IPS-20b (cell line): ENCODE results near the gene DPYD.

ENCODE experiments used
- H3K27ac ChIP-seq: one replicate; pipeline ENCODE4 v1.5.1; 2013; ENCODE audit warnings: low read length
- H3K27me3 ChIP-seq: 2 replicates; pipeline ENCODE4 v1.6.1; 2013; ENCODE audit warnings: mild to moderate bottlenecking, low read length, inconsistent platforms; ENCODE audit not compliant: insufficient read depth
- H3K36me3 ChIP-seq: 2 replicates; pipeline ENCODE4 v1.6.1; 2013; ENCODE audit warnings: low read depth, mild to moderate bottlenecking, inconsistent platforms, low read length, moderate library complexity; ENCODE audit not compliant: insufficient read depth
- H3K4me1 ChIP-seq: 2 replicates; pipeline ENCODE4 v1.6.1; 2013; ENCODE audit warnings: mild to moderate bottlenecking, control low read depth, inconsistent platforms, low read length, moderate library complexity; ENCODE audit not compliant: insufficient read depth
- H3K4me3 ChIP-seq: 2 replicates; pipeline ENCODE4 v1.5.1; 2013; ENCODE audit warnings: mild to moderate bottlenecking, low read length, inconsistent platforms
- H3K9ac ChIP-seq: 2 replicates; pipeline ENCODE4 v1.6.1; 2013; ENCODE audit warnings: low read depth, mild to moderate bottlenecking, inconsistent platforms, low read length, moderate library complexity
- H3K9me3 ChIP-seq: 2 replicates; pipeline ENCODE4 v1.6.1; 2013; ENCODE audit warnings: mild to moderate bottlenecking, low read depth, low read length, inconsistent platforms; ENCODE audit not compliant: insufficient read depth

Gene DPYD

DNA sequence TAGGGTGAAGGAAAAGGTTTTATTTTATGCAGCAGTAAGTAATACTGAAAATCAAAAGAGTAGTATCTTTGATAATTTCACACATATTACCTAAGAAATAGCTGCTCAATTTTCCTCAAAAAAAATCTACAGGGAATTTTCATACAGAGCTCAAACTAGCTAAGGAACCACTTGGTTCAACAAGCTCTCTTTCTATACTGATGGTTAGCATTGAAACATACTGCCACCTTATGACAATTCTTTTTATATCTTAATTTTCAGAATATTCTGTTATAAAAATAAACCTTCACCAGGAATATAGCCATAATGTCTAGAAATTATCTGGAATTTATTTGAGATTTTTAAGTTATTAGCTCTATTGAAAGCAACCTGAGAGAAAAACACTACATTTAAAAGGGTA, 142.1 kb downstream of the DPYD start:
- Histone ChIP-seq H3K4me3 (no peak overlapping the region), H3K36me3 (no peaks in the 10 kb centered on the region), H3K9me3 (no peaks in the 10 kb centered on the region), H3K27me3 (no peaks in the 10 kb centered on the region), H3K9ac (no peak overlapping the region), H3K27ac (no peak overlapping the region), H3K4me1 (no peaks in the 10 kb centered on the region)

DNA sequence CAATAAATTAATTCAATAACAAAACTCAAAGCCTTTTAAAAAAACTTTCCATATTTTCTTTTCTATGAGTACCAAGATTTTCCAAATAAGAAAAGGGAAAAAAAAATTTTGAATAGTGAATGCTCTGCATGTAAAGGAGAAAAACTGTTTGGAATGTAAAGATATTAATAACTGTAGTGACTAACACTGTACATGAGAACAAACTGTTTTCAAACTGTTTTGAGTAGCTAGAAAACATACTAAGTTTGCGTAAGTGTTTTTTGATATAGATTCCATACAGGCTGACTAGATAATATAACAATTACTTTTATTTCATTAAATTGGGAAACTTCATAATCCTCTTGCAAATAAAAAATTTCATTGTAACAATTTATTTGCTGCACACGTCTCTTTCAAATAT, 150.5 kb downstream of the DPYD start:
- peaks cover 3% of the 10 kb centered on the region; the same call in 1 of the 2 replicates for H3K4me1 ChIP-seq
- H3K27ac ChIP-seq = no peak overlapping the region
- H3K4me3 ChIP-seq = no peak overlapping the region
- no peaks in the 10 kb centered on the region for H3K27me3 ChIP-seq
- H3K36me3 ChIP-seq = no peaks in the 10 kb centered on the region
- H3K9ac ChIP-seq = no peak overlapping the region
- H3K9me3 ChIP-seq = no peaks in the 10 kb centered on the region

DNA sequence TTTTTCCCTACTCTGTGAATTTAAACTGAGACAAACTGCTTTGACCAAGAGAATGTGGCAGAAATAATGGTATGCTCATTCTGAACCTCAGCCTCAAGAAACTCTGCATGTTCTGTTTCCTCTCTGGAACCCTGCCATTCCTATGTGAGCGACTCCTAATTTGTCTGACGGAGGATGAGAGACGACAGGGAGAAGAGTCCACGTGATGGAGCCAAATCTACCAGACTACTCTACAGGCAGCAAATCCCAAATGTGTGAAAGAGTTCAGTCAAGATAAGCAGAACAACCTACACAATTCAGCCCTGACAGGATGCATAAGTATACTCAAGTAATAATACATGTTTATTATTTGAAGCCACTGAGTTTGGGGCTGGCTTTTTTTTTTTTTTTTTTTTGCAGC, 153.5 kb downstream of the DPYD start:
- no peak overlapping the region for H3K4me3 ChIP-seq
- H3K4me1 ChIP-seq = peaks cover 3% of the 10 kb centered on the region; the same call in 1 of the 2 replicates
- no peaks in the 10 kb centered on the region for H3K27me3 ChIP-seq
- H3K27ac ChIP-seq = no peak overlapping the region
- no peaks in the 10 kb centered on the region for H3K9me3 ChIP-seq
- no peaks in the 10 kb centered on the region for H3K36me3 ChIP-seq
- H3K9ac ChIP-seq = no peak overlapping the region

DNA sequence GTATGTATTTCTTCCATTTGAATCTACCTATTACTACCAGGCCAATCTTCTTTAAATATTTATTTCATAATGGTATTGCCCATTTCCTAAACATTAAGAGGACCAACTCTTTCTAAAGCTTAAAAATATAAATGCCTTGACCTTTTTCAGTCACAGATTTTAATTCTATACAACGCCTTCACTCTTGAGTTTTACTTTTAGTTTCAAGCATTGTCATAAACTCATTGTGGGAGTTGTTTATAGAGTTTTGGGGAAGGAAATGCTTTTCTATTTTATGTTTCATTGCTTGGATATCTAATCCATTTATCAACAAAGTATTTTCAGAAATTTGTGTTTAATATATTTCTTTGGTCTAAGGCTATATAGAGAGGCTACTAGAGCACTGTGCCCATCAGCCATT, 155.8 kb downstream of the DPYD start:
- Histone ChIP-seq H3K4me1 (peaks cover 3% of the 10 kb centered on the region; the same call in 1 of the 2 replicates), H3K9ac (no peak overlapping the region), H3K9me3 (no peaks in the 10 kb centered on the region), H3K27ac (no peak overlapping the region), H3K27me3 (no peaks in the 10 kb centered on the region), H3K36me3 (no peaks in the 10 kb centered on the region), H3K4me3 (no peak overlapping the region)

DNA sequence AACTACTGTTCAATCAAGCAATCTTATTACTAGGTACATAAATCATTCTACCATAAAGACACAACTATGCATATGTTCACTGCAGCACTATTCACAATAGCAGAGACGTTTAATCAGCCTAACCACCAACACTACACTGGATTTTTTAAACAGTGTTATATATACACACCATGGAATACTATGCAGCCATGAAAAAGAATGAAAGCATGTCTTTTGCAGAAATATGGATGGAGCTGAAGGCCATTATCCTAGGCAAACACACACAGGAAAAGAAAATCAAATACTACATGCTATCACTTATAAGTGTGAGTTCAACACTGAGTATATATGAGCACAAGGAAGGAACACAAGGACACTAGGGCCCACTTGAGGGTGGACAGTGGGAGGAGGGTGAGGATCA, 159.2 kb downstream of the DPYD start:
- Histone ChIP-seq H3K9me3 (no peaks in the 10 kb centered on the region), H3K4me3 (no peak overlapping the region)

DNA sequence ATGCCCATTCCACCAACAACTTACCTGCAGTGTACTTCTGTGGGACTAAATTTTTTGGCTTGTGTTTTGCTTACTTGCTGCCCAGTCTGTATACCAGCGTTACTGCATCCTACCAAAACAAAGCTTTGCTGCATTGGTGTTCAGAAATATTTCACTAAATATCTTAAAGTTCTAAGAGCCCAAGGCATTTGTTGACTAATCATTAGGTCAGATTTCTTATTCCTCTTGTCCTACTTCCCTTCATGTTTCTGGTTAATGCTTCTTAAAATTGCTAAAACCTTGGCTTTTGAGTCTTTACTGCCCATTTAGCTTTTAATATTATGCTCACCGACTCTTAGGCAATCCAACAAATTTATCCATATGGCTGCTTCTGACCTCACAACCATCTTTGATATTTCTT, 161.8 kb downstream of the DPYD start:
- H3K36me3 ChIP-seq = no peaks in the 10 kb centered on the region
- H3K4me1 ChIP-seq = no peaks in the 10 kb centered on the region
- no peak overlapping the region for H3K27ac ChIP-seq
- no peaks in the 10 kb centered on the region for H3K27me3 ChIP-seq
- H3K4me3 ChIP-seq = no peak overlapping the region
- H3K9ac ChIP-seq = no peak overlapping the region
- H3K9me3 ChIP-seq = no peaks in the 10 kb centered on the region

More for the DNA sequence above, 159.2 kb downstream of the DPYD start:
- H3K36me3 ChIP-seq = no peaks in the 10 kb centered on the region
- no peak overlapping the region for H3K9ac ChIP-seq
- H3K4me1 ChIP-seq = no peaks in the 10 kb centered on the region
- H3K27me3 ChIP-seq = no peaks in the 10 kb centered on the region
- no peak overlapping the region for H3K27ac ChIP-seq

DNA sequence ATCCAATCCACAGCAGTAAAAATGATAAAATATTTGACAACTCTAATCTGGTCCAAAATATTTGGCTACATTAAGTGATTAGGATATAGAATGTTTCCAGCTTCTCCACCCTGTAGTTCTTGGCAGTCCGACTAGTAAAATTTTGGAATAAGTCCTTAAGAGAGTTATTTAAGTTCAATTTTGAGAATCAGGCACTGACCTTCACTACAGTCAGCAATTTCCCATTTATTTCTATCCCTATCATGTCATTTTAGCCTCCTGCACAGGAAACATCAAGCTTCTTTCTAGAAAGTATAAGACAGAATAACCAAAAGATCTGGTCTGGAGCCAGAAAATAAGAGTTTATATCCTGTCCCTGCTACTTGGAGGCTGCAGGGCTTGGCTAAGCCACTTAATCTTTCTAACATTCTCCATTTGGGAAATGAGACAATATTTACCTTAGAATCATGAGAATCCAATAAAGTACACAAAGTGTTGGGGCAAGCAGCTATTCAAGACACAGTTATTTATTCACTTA, 162.2 kb downstream of the DPYD start:
- Histone ChIP-seq H3K9ac (no peak overlapping the region), H3K9me3 (no peaks in the 10 kb centered on the region), H3K4me1 (no peaks in the 10 kb centered on the region), H3K27me3 (no peaks in the 10 kb centered on the region), H3K4me3 (no peak overlapping the region), H3K27ac (no peak overlapping the region), H3K36me3 (no peaks in the 10 kb centered on the region)

DNA sequence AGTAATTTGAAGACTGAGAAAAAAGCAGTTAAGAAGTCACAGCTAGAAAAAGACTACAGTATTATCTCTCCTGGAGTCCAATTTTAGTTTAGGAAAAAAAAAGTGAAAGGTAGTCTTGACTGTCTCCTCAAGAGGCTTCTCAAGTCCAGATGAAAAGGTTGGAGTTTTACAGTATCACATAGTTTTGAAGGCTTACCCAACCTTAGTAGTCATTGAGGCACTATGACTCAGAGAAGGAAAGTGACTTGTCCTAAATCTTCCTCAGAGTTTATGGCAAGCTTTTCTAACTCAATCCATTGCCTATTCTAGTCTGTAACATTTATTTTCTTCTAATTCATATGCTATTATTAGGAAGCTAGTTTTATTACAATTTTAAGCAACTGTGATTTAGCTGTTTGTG, 174.9 kb downstream of the DPYD start:
- no peak overlapping the region for H3K9ac ChIP-seq
- no peaks in the 10 kb centered on the region for H3K27me3 ChIP-seq
- H3K9me3 ChIP-seq = no peaks in the 10 kb centered on the region
- H3K27ac ChIP-seq = no peak overlapping the region
- peaks cover 4% of the 10 kb centered on the region; the same call in 1 of the 2 replicates for H3K4me1 ChIP-seq
- H3K36me3 ChIP-seq = no peaks in the 10 kb centered on the region
- H3K4me3 ChIP-seq = no peak overlapping the region

DNA sequence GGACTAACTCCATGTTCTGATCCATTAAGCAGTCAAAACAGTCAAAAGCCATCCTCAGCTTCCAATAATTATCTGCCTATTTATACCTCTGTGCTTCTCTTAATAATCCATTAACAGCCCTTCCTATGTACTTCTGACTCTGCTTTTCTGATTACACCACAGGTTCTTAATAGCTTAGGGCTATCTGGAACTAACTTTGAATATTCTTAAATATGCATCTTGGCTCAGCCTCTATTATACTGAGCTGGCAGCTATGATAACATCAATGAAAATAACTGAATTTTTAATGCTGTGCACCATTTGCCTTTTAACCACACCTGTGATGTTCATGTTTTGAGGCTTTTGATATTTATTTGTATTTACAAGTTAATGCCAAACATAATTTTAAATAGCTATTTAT, 175.9 kb downstream of the DPYD start:
- H3K27ac ChIP-seq = no peak overlapping the region
- peaks cover 4% of the 10 kb centered on the region; the same call in 1 of the 2 replicates for H3K4me1 ChIP-seq
- no peaks in the 10 kb centered on the region for H3K27me3 ChIP-seq
- H3K9me3 ChIP-seq = no peaks in the 10 kb centered on the region
- no peaks in the 10 kb centered on the region for H3K36me3 ChIP-seq
- no peak overlapping the region for H3K9ac ChIP-seq
- H3K4me3 ChIP-seq = no peak overlapping the region

DNA sequence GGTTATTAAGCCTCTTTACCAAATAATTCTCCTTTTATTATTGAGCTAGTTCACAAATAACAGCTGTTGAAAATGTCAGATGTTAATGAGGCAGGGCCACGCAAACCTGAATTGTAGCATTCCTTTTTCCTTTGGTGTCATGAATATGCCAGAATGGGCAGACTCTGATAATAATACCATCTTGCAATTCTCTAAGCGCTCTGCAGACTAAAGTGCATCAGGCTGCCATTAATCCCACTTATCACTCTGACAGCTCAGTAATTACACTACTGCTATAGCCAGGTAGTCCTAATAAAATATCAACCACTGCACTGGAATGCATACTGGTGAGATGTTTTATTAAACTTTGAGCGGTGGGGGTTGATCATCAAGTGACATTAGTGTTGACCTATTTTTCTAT, 177.7 kb downstream of the DPYD start:
- Histone ChIP-seq H3K36me3 (no peaks in the 10 kb centered on the region), H3K9ac (no peak overlapping the region), H3K27ac (no peak overlapping the region), H3K27me3 (no peaks in the 10 kb centered on the region), H3K4me1 (peaks cover 4% of the 10 kb centered on the region; the same call in 1 of the 2 replicates), H3K9me3 (no peaks in the 10 kb centered on the region), H3K4me3 (no peak overlapping the region)

DNA sequence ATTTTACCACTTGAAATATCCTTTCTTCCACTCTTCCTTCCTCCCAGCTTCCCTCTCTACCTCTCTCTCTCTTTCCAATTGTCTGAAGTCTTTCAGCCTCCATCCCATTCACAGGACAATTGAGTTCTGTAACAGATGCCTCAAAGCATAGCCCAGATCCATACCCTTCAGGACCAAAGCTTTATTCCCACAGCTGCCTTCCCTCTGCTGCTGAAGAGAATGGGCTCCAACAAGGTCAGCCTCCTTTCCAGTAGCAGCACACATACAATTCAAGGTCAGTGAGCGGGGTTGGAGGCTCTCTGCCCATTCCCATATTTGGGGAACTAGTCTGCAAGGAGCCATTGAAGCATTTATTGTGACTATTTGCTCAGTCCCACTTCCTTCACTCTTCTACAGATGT, 179.9 kb downstream of the DPYD start:
- H3K27ac ChIP-seq = no peak overlapping the region

DNA sequence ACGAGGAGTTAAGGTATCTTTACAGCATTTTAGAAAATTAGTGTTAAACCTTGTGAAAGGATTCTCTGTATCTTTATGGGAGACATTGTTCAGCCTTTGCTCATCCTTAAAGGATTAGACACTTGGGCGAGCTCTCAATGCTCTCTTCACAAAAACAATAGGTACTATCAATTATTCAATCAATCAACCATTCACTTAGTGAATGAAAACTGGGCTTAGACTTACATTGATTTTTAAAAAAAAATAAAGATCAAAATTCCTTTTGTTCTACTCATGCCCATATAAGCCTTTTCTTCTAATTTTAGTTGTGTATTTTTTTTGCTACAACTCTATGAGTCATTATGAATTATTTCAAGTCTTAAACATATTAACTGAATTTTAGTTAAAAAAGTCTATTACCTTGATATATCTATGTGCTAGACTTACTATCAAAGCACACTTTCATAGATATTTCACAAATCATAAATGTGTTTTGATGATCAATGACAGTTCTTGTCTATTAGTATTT, 181.2 kb downstream of the DPYD start:
- H3K36me3 ChIP-seq = no peaks in the 10 kb centered on the region
- H3K27ac ChIP-seq = no peak overlapping the region
- H3K9ac ChIP-seq = no peak overlapping the region
- no peak overlapping the region for H3K4me3 ChIP-seq
- no peaks in the 10 kb centered on the region for H3K9me3 ChIP-seq
- H3K4me1 ChIP-seq = peaks cover 4% of the 10 kb centered on the region; the same call in 1 of the 2 replicates
- no peaks in the 10 kb centered on the region for H3K27me3 ChIP-seq

More for the DNA sequence above, 179.9 kb downstream of the DPYD start:
- no peaks in the 10 kb centered on the region for H3K27me3 ChIP-seq
- no peak overlapping the region for H3K9ac ChIP-seq
- no peaks in the 10 kb centered on the region for H3K9me3 ChIP-seq
- no peak overlapping the region for H3K4me3 ChIP-seq
- H3K4me1 ChIP-seq = peaks cover 4% of the 10 kb centered on the region; the same call in 1 of the 2 replicates
- no peaks in the 10 kb centered on the region for H3K36me3 ChIP-seq
